OCI-LY1 (cell line): Measurements from ENCODE around the gene FAM111B.

Source experiments
- H2AFZ ChIP-seq: fragments of 200-600 bp; sonication (generic), shearing (Covaris generic); 2 replicates; pipeline ENCODE4 v1.6.0; 2014; ENCODE audit warnings: antibody characterized with exemption, mild to moderate bottlenecking, low read length
- H3F3A ChIP-seq: fragments of 200-600 bp; sonication (generic), shearing (Covaris generic); 2 replicates; pipeline ENCODE4 v1.6.0; 2014; ENCODE audit warnings: mild to moderate bottlenecking, antibody characterized with exemption, low read length, moderate library complexity; ENCODE audit not compliant: insufficient read depth
- H3K27ac ChIP-seq: fragments of 200-600 bp; sonication (generic); 2 replicates; pipeline ENCODE4 v1.5.1; 2014; ENCODE audit warnings: low read length, mixed run types, mild to moderate bottlenecking, low read depth; ENCODE audit not compliant: poor library complexity, severe bottlenecking
- H3K27me3 ChIP-seq: fragments of 200-600 bp; sonication (generic); 2 replicates; pipeline ENCODE4 v1.6.0; 2014; ENCODE audit warnings: antibody characterized with exemption, mild to moderate bottlenecking, low read length, moderate library complexity; ENCODE audit not compliant: insufficient read depth
- H3K36me3 ChIP-seq: fragments of 200-600 bp; sonication (generic); 2 replicates; pipeline ENCODE4 v1.6.1; 2014; ENCODE audit warnings: mild to moderate bottlenecking, antibody characterized with exemption, low read length, moderate library complexity, mixed read lengths; ENCODE audit not compliant: insufficient read depth
- H3K4me1 ChIP-seq: fragments of 200-600 bp; sonication (generic); 2 replicates; pipeline ENCODE4 v1.5.1; 2014; ENCODE audit warnings: mild to moderate bottlenecking, low read length, moderate library complexity; ENCODE audit not compliant: insufficient read depth, severe bottlenecking
- H3K4me2 ChIP-seq: fragments of 200-600 bp; sonication (generic), shearing (Covaris generic); 2 replicates; pipeline ENCODE4 v1.6.1; 2014; ENCODE audit warnings: low read length
- H3K4me3 ChIP-seq: fragments of 200-600 bp; sonication (generic); 2 replicates; pipeline ENCODE4 v1.5.1; 2014; ENCODE audit warnings: low read length, low read depth, mild to moderate bottlenecking, mixed read lengths; ENCODE audit not compliant: poor library complexity, severe bottlenecking
- H3K79me2 ChIP-seq: fragments of 200-600 bp; shearing (Covaris generic); 2 replicates; pipeline ENCODE4 v1.6.1; 2016; ENCODE audit warnings: mixed run types, low read length, mixed read lengths; ENCODE audit not compliant: insufficient read depth
- H3K9ac ChIP-seq: fragments of 200-600 bp; sonication (generic), shearing (Covaris generic); 2 replicates; pipeline ENCODE4 v1.6.1; 2014; ENCODE audit warnings: mild to moderate bottlenecking, low read length, mixed read lengths
- H3K9me2 ChIP-seq: fragments of 200-600 bp; sonication (generic), shearing (Covaris generic); 2 replicates; pipeline ENCODE4 v1.6.1; 2014; ENCODE audit warnings: low read depth, mild to moderate bottlenecking, low read length, mixed read lengths
- H3K9me3 ChIP-seq: fragments of 200-600 bp; shearing (Covaris generic); 2 replicates; pipeline ENCODE4 v1.6.1; 2014; ENCODE audit warnings: low read length, mixed read lengths
- H4K20me1 ChIP-seq: fragments of 200-600 bp; sonication (generic), shearing (Covaris generic); 2 replicates; pipeline ENCODE4 v1.6.0; 2016; ENCODE audit warnings: mild to moderate bottlenecking, low read length; ENCODE audit not compliant: insufficient read depth
- EZH2 ChIP-seq: fragments of 200-600 bp; sonication (generic), shearing (Covaris generic); IDR thresholded peaks from 2 replicates; pipeline ENCODE4 v1.8.0; 2017; ENCODE audit warnings: borderline replicate concordance, mixed run types, mild to moderate bottlenecking, antibody characterized with exemption, low read length, moderate library complexity, mixed read lengths
- TF ChIP-seq, protein P1 (sequence below): fragments of 200-600 bp; sonication (generic), shearing (Covaris generic); IDR thresholded peaks from 2 replicates; pipeline ENCODE4 v1.5.1; 2017; ENCODE audit warnings: mild to moderate bottlenecking, antibody characterized with exemption, low read length, moderate library complexity, mixed read lengths

Gene FAM111B

DNA sequence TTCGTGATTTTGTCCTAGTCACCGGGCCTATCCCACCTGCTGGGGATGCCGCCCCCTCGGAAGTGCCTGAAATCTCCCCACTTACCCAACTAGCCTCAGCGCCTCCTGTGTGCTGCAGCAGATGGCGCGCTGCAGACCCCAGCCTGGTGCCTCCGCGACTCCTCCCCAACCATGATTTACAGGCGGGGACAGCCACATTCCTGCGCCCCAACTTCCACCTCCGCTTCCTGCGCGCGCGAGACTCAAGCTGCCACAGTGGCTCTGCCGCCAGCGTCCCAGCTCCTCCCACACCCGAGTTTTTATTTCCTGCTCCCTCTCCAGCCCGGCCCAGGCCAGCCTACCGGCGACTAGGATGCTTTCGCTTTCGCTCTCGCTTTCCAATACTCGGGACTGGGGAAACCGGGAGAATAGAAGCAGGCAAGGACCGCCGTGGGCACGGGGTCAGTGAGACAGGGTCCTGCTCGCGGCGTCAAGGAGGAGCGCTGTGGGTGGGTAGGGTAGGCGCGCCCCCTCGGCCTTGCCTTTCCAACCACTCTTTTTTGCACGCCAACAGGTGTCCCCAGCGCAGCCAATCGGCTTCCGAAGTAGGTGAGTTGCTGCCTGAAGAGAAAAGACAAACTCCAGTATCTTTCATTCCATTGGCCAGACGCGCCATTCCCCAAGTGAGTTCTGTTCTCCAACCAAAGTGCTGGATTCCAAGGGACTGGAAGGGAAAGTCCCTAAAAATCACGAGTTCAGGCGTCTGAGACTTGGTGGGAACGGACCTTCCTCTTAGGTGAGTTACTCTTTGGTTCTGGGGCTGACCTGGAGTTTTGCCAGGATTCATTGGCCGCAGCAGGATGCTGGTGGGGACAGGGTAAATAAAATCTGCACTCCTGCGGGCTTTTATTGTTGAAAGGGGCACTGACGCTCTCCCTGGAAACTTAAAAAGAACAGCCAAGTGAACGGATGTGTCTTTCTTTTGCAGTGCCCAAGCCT is 35.8 kb downstream of the FAM111B start, which contains the start of gene FAM111A:
Gene FAM111A, plus strand, starts transcription at position 327 of the 978 bp plus-strand sequence. CDS start 6,017 bp downstream, outside the sequence.
- Histone ChIP-seq H3K36me3 (peaks cover 18% of the 10 kb centered on the region), H3K4me3 (peak within 1 kb of the TSS; percentile 67), H3K9ac (peak within 1 kb of the TSS; percentile 94), H3K27ac (peak within 1 kb of the TSS; percentile 85), H2AFZ (peak within 1 kb of the TSS; percentile 26; the same call in 1 of the 2 replicates), H3F3A (no peaks in the 10 kb centered on the region), H3K79me2 (peaks cover 21% of the 10 kb centered on the region), H3K9me3 (no peaks in the 10 kb centered on the region), H3K9me2 (no peaks in the 10 kb centered on the region), H3K4me2 (peak within 1 kb of the TSS; percentile 70), H4K20me1 (no peaks in the 10 kb centered on the region), H3K27me3 (no peaks in the 10 kb centered on the region), H3K4me1 (peaks cover 55% of the 10 kb centered on the region)
- TF ChIP-seq, protein P1, sequence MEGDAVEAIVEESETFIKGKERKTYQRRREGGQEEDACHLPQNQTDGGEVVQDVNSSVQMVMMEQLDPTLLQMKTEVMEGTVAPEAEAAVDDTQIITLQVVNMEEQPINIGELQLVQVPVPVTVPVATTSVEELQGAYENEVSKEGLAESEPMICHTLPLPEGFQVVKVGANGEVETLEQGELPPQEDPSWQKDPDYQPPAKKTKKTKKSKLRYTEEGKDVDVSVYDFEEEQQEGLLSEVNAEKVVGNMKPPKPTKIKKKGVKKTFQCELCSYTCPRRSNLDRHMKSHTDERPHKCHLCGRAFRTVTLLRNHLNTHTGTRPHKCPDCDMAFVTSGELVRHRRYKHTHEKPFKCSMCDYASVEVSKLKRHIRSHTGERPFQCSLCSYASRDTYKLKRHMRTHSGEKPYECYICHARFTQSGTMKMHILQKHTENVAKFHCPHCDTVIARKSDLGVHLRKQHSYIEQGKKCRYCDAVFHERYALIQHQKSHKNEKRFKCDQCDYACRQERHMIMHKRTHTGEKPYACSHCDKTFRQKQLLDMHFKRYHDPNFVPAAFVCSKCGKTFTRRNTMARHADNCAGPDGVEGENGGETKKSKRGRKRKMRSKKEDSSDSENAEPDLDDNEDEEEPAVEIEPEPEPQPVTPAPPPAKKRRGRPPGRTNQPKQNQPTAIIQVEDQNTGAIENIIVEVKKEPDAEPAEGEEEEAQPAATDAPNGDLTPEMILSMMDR = peak; percentile 53
- no peak for TF ChIP-seq EZH2

DNA sequence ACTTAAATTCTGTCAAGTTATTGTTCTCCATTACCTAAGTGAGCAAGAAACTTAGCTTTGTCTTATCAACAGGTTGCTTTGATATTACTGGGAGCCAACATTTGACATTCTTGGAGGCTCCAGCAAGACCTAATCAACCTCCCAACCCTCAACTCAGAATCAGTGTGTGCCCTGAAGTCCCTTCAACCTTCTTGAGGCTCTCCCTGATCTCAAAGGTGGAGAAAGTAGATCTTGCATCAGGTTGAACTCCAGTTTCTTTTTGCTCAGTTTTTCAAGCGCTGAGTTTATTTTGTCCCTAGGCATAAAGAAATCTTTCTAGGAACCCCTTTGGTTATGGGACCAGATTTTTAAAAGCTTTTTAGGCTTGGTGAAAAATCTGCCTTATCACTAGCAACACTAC is 37.1 kb downstream of the FAM111B start:
- Histone ChIP-seq H3F3A (no peaks in the 10 kb centered on the region), H3K9ac (peak overlapping the region; percentile 94), H3K4me2 (peak overlapping the region; percentile 70), H3K4me3 (peak overlapping the region; percentile 67), H3K27me3 (no peaks in the 10 kb centered on the region), H3K27ac (peak overlapping the region; percentile 85), H4K20me1 (no peaks in the 10 kb centered on the region), H3K9me3 (no peaks in the 10 kb centered on the region), H2AFZ (no peak overlapping the region), H3K9me2 (no peaks in the 10 kb centered on the region), H3K79me2 (peaks cover 21% of the 10 kb centered on the region), H3K36me3 (peaks cover 31% of the 10 kb centered on the region), H3K4me1 (peaks cover 61% of the 10 kb centered on the region)
- TF ChIP-seq EZH2 = no peak
- TF ChIP-seq, protein P1 = no peak

GRCh38 chr11:59144579-59145345 is 37.7 kb downstream of the FAM111B start:
- Histone ChIP-seq H3K36me3 (peaks cover 37% of the 10 kb centered on the region), H3K27me3 (no peaks in the 10 kb centered on the region), H3K4me1 (peaks cover 61% of the 10 kb centered on the region), H3K9me3 (no peaks in the 10 kb centered on the region), H2AFZ (no peak overlapping the region), H3K27ac (peak overlapping the region; percentile 85), H3K4me3 (peak overlapping the region; percentile 67), H3F3A (no peaks in the 10 kb centered on the region), H4K20me1 (no peaks in the 10 kb centered on the region), H3K79me2 (peaks cover 21% of the 10 kb centered on the region), H3K9ac (peak overlapping the region; percentile 94), H3K4me2 (peak overlapping the region; percentile 70), H3K9me2 (no peaks in the 10 kb centered on the region)
- TF ChIP-seq EZH2 = no peak
- TF ChIP-seq, protein P1 = peak; percentile 46; the same call in 1 of the 2 replicates
